SU-DHL-6 (cell line): Measurements from ENCODE around the gene RACGAP1.
"Not testable (repeated sequence)": the region's sequence is repeated elsewhere in the genome, so short reads cannot be mapped to it uniquely, and the experiment has no call there.

Source experiments
- H2AFZ ChIP-seq: fragments of 200-600 bp; sonication (generic); 2 replicates; pipeline ENCODE4 v1.6.1; 2014; ENCODE audit warnings: low read depth, mild to moderate bottlenecking, moderate library complexity, mixed read lengths, antibody characterized with exemption, low read length; ENCODE audit not compliant: severe bottlenecking
- H3F3A ChIP-seq: fragments of 200-600 bp; shearing (Covaris generic); 2 replicates; pipeline ENCODE4 v1.6.0; 2016; ENCODE audit warnings: antibody characterized with exemption, mild to moderate bottlenecking; ENCODE audit not compliant: insufficient read depth
- H3K27ac ChIP-seq: fragments of 200-600 bp; sonication (generic); 2 replicates; pipeline ENCODE4 v1.5.1; 2016; ENCODE audit warnings: low read depth, mild to moderate bottlenecking, low read length, moderate library complexity, mixed read lengths
- H3K27me3 ChIP-seq: fragments of 200-600 bp; sonication (generic), shearing (Covaris generic); 2 replicates; pipeline ENCODE4 v1.6.0; 2014; ENCODE audit warnings: mild to moderate bottlenecking, low read length
- H3K36me3 ChIP-seq: fragments of 200-600 bp; sonication (generic); 2 replicates; pipeline ENCODE4 v1.6.1; 2014; ENCODE audit warnings: mild to moderate bottlenecking, low read length, mixed read lengths
- H3K4me2 ChIP-seq: fragments of 300-600, 200-600 bp; shearing (Covaris generic), sonication (generic); 2 replicates; pipeline ENCODE4 v1.6.0; 2014; ENCODE audit warnings: low read length, low read depth, mild to moderate bottlenecking; ENCODE audit not compliant: poor library complexity, severe bottlenecking
- H3K4me3 ChIP-seq: fragments of 200-600 bp; sonication (generic); 2 replicates; pipeline ENCODE4 v1.5.1; 2014; ENCODE audit warnings: antibody characterized with exemption, low read length, mild to moderate bottlenecking, mixed read lengths; ENCODE audit not compliant: insufficient read depth, poor library complexity, severe bottlenecking
- H3K79me2 ChIP-seq: fragments of 200-600 bp; sonication (generic); 2 replicates; pipeline ENCODE4 v1.6.1; 2014; ENCODE audit warnings: mild to moderate bottlenecking, low read length, moderate library complexity; ENCODE audit not compliant: insufficient read depth
- H3K9ac ChIP-seq: fragments of 200-600 bp; sonication (generic); 2 replicates; pipeline ENCODE4 v1.7.0; 2014; ENCODE audit warnings: mild to moderate bottlenecking, low read length
- H3K9me2 ChIP-seq: fragments of 200-600 bp; sonication (generic); replicated peaks from 2 replicates; pipeline ENCODE4 v1.6.1; 2014; ENCODE audit warnings: low read length; ENCODE audit not compliant: insufficient read depth
- H3K9me3 ChIP-seq: fragments of 200-600 bp; sonication (generic); 2 replicates; pipeline ENCODE4 v1.6.1; 2014; ENCODE audit warnings: low read length, mixed read lengths; ENCODE audit not compliant: insufficient read depth
- H4K20me1 ChIP-seq: fragments of 200-600 bp; sonication (generic); 2 replicates; pipeline ENCODE4 v1.6.1; 2014; ENCODE audit warnings: low read depth, mild to moderate bottlenecking, antibody characterized with exemption, low read length, moderate library complexity, mixed read lengths
- CTCF ChIP-seq: fragments of 200-600 bp; sonication (generic); IDR thresholded peaks from one replicate; pipeline ENCODE4 v1.5.1; 2017; ENCODE audit warnings: antibody characterized with exemption, mild to moderate bottlenecking, low read length, moderate library complexity; ENCODE audit not compliant: insufficient read depth, poor library complexity, severe bottlenecking
- EZH2phosphoT487 ChIP-seq: fragments of 200-600 bp; sonication (generic), shearing (Covaris generic); conservative IDR thresholded peaks from 2 replicates; pipeline ENCODE4 v1.6.1; 2018; ENCODE audit warnings: mild to moderate bottlenecking, antibody characterized with exemption, low read length, moderate library complexity, mixed read lengths

The RACGAP1 gene

GRCh38 chr12:49987625-49988303, 37.5 kb downstream of the RACGAP1 start:
- Histone ChIP-seq H3K9me3 (no peaks in the 10 kb centered on the region), H2AFZ (no peak overlapping the region), H3K4me3 (no peak overlapping the region), H3F3A (no peaks in the 10 kb centered on the region), H3K27me3 (no peaks in the 10 kb centered on the region), H3K4me2 (no peak overlapping the region), H3K27ac (no peak overlapping the region), H3K79me2 (no peaks in the 10 kb centered on the region), H3K36me3 (peaks cover 48% of the 10 kb centered on the region), H4K20me1 (no peaks in the 10 kb centered on the region; the same call in 1 of the 2 replicates), H3K9me2 (no peaks in the 10 kb centered on the region), H3K9ac (no peak overlapping the region)
- TF ChIP-seq CTCF = no peak
- no peak for TF ChIP-seq EZH2phosphoT487

- not testable (repeated sequence) for H3K4me2 ChIP-seq
Measured at GRCh38 chr12:49986476-49986875, 38.8 kb downstream of the RACGAP1 start.

GRCh38 chr12:49985981-49986380, 39.3 kb downstream of the RACGAP1 start:
- Histone ChIP-seq H4K20me1 (no peaks in the 10 kb centered on the region; the same call in 1 of the 2 replicates), H3K4me2 (no peak overlapping the region), H3K9me2 (no peaks in the 10 kb centered on the region), H3K36me3 (peaks cover 34% of the 10 kb centered on the region), H3F3A (no peaks in the 10 kb centered on the region), H3K79me2 (no peaks in the 10 kb centered on the region), H3K27ac (no peak overlapping the region), H2AFZ (no peak overlapping the region), H3K4me3 (no peak overlapping the region), H3K27me3 (no peaks in the 10 kb centered on the region), H3K9ac (no peak overlapping the region), H3K9me3 (no peaks in the 10 kb centered on the region)
- TF ChIP-seq EZH2phosphoT487 (no peak), CTCF (no peak)

More at GRCh38 chr12:49986476-49986875, 38.8 kb downstream of the RACGAP1 start:
- not testable (repeated sequence) for H3K9me2 ChIP-seq, H4K20me1 ChIP-seq, H3K27me3 ChIP-seq, H3K79me2 ChIP-seq, H3K9me3 ChIP-seq, H3K9ac ChIP-seq, H2AFZ ChIP-seq, H3K27ac ChIP-seq, H3F3A ChIP-seq, H3K4me3 ChIP-seq
- peaks cover 36% of the 10 kb centered on the region for H3K36me3 ChIP-seq

GRCh38 chr12:49984476-49985359, 40.6 kb downstream of the RACGAP1 start:
- Histone ChIP-seq H3K36me3 (peaks cover 21% of the 10 kb centered on the region; the same call in 1 of the 2 replicates), H3K9me2 (no peaks in the 10 kb centered on the region), H3K9ac (no peak overlapping the region), H3K79me2 (no peaks in the 10 kb centered on the region), H3K27me3 (no peaks in the 10 kb centered on the region), H4K20me1 (no peaks in the 10 kb centered on the region; the same call in 1 of the 2 replicates), H2AFZ (no peak overlapping the region), H3K27ac (no peak overlapping the region), H3K9me3 (no peaks in the 10 kb centered on the region), H3F3A (no peaks in the 10 kb centered on the region), H3K4me2 (no peak overlapping the region), H3K4me3 (no peak overlapping the region)
- TF ChIP-seq EZH2phosphoT487 = no peak
- TF ChIP-seq CTCF = no peak
